Fibroblast of lung (primary cell): ENCODE results near the gene TMEM234. TPM values are rescaled to one million over a fixed set of nuclear protein-coding genes. Genes with fewer than 3 reads are reported as not detected.
A peak's percentile ranks its signal among the peaks of the same experiment; 100 is the strongest.

ENCODE experiments used
- DNase-seq, 2 donors: peaks; one replicate each; pipeline versions ENCODE4 v3.0.0 to v3.0.0-alpha.2; 2010; ENCODE audit warnings: low read depth in 2 of 2
- H2AFZ ChIP-seq: 2 replicates; pipeline ENCODE4 v1.5.1; 2012; ENCODE audit warnings: low read length, control low read depth, inconsistent platforms
- H3K27ac ChIP-seq: 2 replicates; pipeline ENCODE4 v1.5.1; 2011; ENCODE audit warnings: low read length, control low read depth; ENCODE audit not compliant: insufficient read depth
- H3K27me3 ChIP-seq: 2 replicates; pipeline ENCODE4 v1.5.1; 2011; ENCODE audit warnings: mild to moderate bottlenecking, low read length; ENCODE audit not compliant: control insufficient read depth, insufficient read depth
- H3K36me3 ChIP-seq: 2 replicates; pipeline ENCODE4 v1.5.1; 2011; ENCODE audit warnings: low read length; ENCODE audit not compliant: control insufficient read depth, insufficient read depth
- H3K4me1 ChIP-seq: 2 replicates; pipeline ENCODE4 v1.5.1; 2011; ENCODE audit warnings: low read length; ENCODE audit not compliant: control insufficient read depth, insufficient read depth; ENCODE audit errors: extremely low read depth
- H3K4me2 ChIP-seq: 2 replicates; pipeline ENCODE4 v1.5.1; 2011; ENCODE audit warnings: low read length, control low read depth; ENCODE audit not compliant: insufficient read depth; ENCODE audit errors: extremely low read depth
- H3K4me3 ChIP-seq, 4 experiments: fragments of 200-600 bp in 1 of 4; sonication (generic) in 1 of 4; replicated peaks in 1 of 4; 2 replicates each; pipeline ENCODE4 v1.5.1; 2011 to 2016; ENCODE audit warnings: low read length in 4 of 4, low read depth in 3 of 4, mild to moderate bottlenecking in 3 of 4, control low read depth in 2 of 4, inconsistent platforms in 1 of 4, mixed read lengths in 1 of 4; ENCODE audit not compliant: insufficient read depth in 1 of 4; ENCODE audit errors: control extremely low read depth in 1 of 4
- H3K79me2 ChIP-seq: 2 replicates; pipeline ENCODE4 v1.5.1; 2012; ENCODE audit warnings: mild to moderate bottlenecking, low read length, inconsistent platforms; ENCODE audit not compliant: control insufficient read depth, insufficient read depth
- H3K9ac ChIP-seq: 2 replicates; pipeline ENCODE4 v1.5.1; 2011; ENCODE audit warnings: mild to moderate bottlenecking, low read length, control low read depth; ENCODE audit not compliant: insufficient read depth
- H3K9me3 ChIP-seq: 2 replicates; pipeline ENCODE4 v1.5.1; 2012; ENCODE audit warnings: low read depth, low read length; ENCODE audit not compliant: control insufficient read depth, insufficient read depth
- H4K20me1 ChIP-seq: 2 replicates; pipeline ENCODE4 v1.5.1; 2011; ENCODE audit warnings: low read length; ENCODE audit not compliant: control insufficient read depth, insufficient read depth; ENCODE audit errors: extremely low read depth
- CTCF ChIP-seq, 2 donors: IDR thresholded peaks in 1 of 2; conservative IDR thresholded peaks in 1 of 2; 1 replicate in 1 of 2; 2 replicates in 1 of 2; pipeline ENCODE4 v1.5.1; 2011 to 2012; ENCODE audit warnings: low read length in 2 of 2, control low read depth in 1 of 2, inconsistent platforms in 1 of 2, low read depth in 1 of 2, mild to moderate bottlenecking in 1 of 2
- EZH2 ChIP-seq: IDR thresholded peaks from 2 replicates; pipeline ENCODE4 v1.5.1; 2012; ENCODE audit warnings: low read length, control low read depth, mild to moderate bottlenecking; ENCODE audit errors: missing control alignments
- polyA plus RNA-seq, 2 donors: library from polyadenylated mRNA; depleted of rRNA in 1 of 2; stranded (reverse) in 1 of 2; unstranded in 1 of 2; fragments of >200 nt; gene quantifications; 2 replicates each; pipeline ENCODE4 v1.2.1, GENCODE V29; 2011 to 2012; ENCODE audit warnings: missing spikeins in 1 of 2
- total RNA-seq: library from RNA; depleted of rRNA; stranded (reverse); fragments of >200 nt; gene quantifications from 2 replicates; pipeline ENCODE4 v1.2.1, GENCODE V29; 2014

TMEM234 gene
- total and polyA plus RNA-seq, 2 donors (not counting 1 experiment from before 2014, with no cell fraction given), result 15.8 to 17.5 TPM

- H2AFZ ChIP-seq, result no peak overlapping the region
- no peak overlapping the region for H3K4me3 ChIP-seq
- peak overlapping the region; percentile 10 for H3K4me2 ChIP-seq
- no peak for TF ChIP-seq EZH2
- peak; percentile 71 to 73 for TF ChIP-seq CTCF (conservative IDR thresholded peaks at IDR 0.05 in 1 of 2, IDR thresholded peaks at IDR 0.05 in 1 of 2; ENCODE audit: low read depth in 1 of 2, low read length in 2 of 2)
- H4K20me1 ChIP-seq, result no peaks in the 10 kb centered on the region
- no peaks in the 10 kb centered on the region for H3K9me3 ChIP-seq
- no peaks in the 10 kb centered on the region for H3K36me3 ChIP-seq
- H3K79me2 ChIP-seq, result no peaks in the 10 kb centered on the region
- DNase-seq, result peak; percentile 52 to 60
- peak overlapping the region; percentile 64 for H3K27ac ChIP-seq
- H3K27me3 ChIP-seq, result no peaks in the 10 kb centered on the region
- H3K4me1 ChIP-seq, result peaks cover 13% of the 10 kb centered on the region
- no peak overlapping the region for H3K9ac ChIP-seq
Observed at GRCh38 chr1:32247983-32248889, 26.1 kb upstream of the TMEM234 start.

- Histone ChIP-seq H3K4me3 (no peak overlapping the region), H3K4me1 (peaks cover 15% of the 10 kb centered on the region), H3K9me3 (no peaks in the 10 kb centered on the region), H4K20me1 (no peaks in the 10 kb centered on the region), H3K4me2 (no peak overlapping the region), H3K79me2 (no peaks in the 10 kb centered on the region), H3K27ac (peak overlapping the region; percentile 64), H3K9ac (no peak overlapping the region), H3K27me3 (no peaks in the 10 kb centered on the region), H2AFZ (no peak overlapping the region), H3K36me3 (no peaks in the 10 kb centered on the region)
- TF ChIP-seq CTCF (conservative IDR thresholded peaks at IDR 0.05 in 1 of 2, IDR thresholded peaks at IDR 0.05 in 1 of 2; ENCODE audit: low read depth in 1 of 2, low read length in 2 of 2), result no peak
- TF ChIP-seq EZH2, result no peak
- DNase-seq, result no peak
Observed at GRCh38 chr1:32247452-32247851, 25.3 kb upstream of the TMEM234 start.

GRCh38 chr1:32246888-32247273 lies 24.7 kb upstream of the TMEM234 start, which contains the start of gene FAM167B:
Gene FAM167B, plus strand, starts transcription at chr1:32247222. Its CDS starts 200 bp downstream, at chr1:32247422.
- H3K27me3 ChIP-seq, result no peaks in the 10 kb centered on the region
- H3K27ac ChIP-seq, result peak within 1 kb of the TSS; percentile 64
- no peaks in the 10 kb centered on the region for H3K36me3 ChIP-seq
- TF ChIP-seq CTCF (conservative IDR thresholded peaks at IDR 0.05 in 1 of 2, IDR thresholded peaks at IDR 0.05 in 1 of 2; ENCODE audit: low read depth in 1 of 2, low read length in 2 of 2) (no peak), EZH2 (no peak)
- no peaks in the 10 kb centered on the region for H3K79me2 ChIP-seq
- H3K4me3 ChIP-seq, result no peak within 1 kb of the TSS
- H3K4me1 ChIP-seq, result peaks cover 17% of the 10 kb centered on the region
- H3K9me3 ChIP-seq, result no peaks in the 10 kb centered on the region
- H4K20me1 ChIP-seq, result no peaks in the 10 kb centered on the region
- H2AFZ ChIP-seq, result no peak within 1 kb of the TSS
- H3K9ac ChIP-seq, result no peak within 1 kb of the TSS
- H3K4me2 ChIP-seq, result no peak within 1 kb of the TSS
- peak; percentile 69 to 72 for DNase-seq
